ENCODE measurements around the gene DEGS2.
A peak's percentile ranks its signal among the peaks of the same experiment; 100 is the strongest.

DEGS2 gene

DNA sequence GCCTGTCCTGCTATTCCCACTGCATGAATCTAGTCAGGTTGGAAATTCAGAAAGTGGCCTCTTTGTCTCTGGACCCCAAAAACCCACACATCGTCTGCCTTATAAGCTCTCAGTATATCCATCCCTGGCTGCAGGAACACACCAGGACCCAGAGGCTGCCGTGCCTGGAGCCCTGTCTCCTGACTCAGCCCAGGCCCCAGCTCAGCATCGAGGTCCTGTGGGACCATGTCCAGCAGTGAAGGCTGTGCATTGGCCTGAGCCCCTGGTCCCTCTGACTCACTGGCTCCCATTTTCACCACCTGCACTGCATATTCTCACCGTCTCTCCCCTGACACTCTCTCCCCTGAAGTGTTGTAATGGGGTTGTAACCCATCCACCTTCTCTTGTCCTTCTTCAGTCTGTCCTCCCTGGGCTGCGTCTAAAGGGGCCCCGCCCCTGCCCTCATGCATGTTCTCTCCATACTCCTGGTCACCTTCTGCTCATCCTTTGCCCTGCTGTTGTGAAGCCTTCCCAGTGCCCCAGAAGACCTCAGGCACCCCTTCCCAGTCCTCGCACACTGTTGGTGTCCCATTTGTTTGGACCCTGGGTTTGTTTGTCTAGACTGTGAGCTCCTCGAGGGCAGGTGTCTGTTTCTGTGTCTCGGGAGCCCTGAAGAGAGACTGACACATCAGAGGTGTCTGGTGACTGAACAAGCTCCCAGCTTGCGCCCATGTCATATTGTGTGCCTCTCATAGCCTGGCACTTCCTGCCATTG is 50.4 kb downstream of the DEGS2 start:
- Histone ChIP-seq H3K79me2 (ENCODE audit: insufficient read depth, low read length) (peaks cover 96% of the 10 kb centered on the region), H3K4me3 (ENCODE audit: low read length, poor library complexity, severe bottlenecking) (no peak overlapping the region), H2AFZ (ENCODE audit: low read length) (no peak overlapping the region), H4K20me1 (ENCODE audit: insufficient read depth, low read length, poor library complexity, severe bottlenecking) (peaks cover 55% of the 10 kb centered on the region), H3K4me2 (ENCODE audit: low read depth, low read length, poor library complexity, severe bottlenecking) (no peak overlapping the region), H3K9me2 (replicated peaks; ENCODE audit: low read depth, low read length) (no peaks in the 10 kb centered on the region), H3K27me3 (ENCODE audit: insufficient read depth, low read length, poor library complexity, severe bottlenecking) (no peaks in the 10 kb centered on the region), H3K36me3 (ENCODE audit: insufficient read depth, low read length) (peaks cover 92% of the 10 kb centered on the region), H3K9ac (ENCODE audit: low read depth, low read length, poor library complexity, severe bottlenecking) (no peak overlapping the region), H3K9me3 (ENCODE audit: insufficient read depth, low read depth, low read length) (no peaks in the 10 kb centered on the region), H3K4me1 (ENCODE audit: insufficient read depth, low read length, poor library complexity, severe bottlenecking) (peaks cover 43% of the 10 kb centered on the region), H3F3A (ENCODE audit: low read depth) (no peaks in the 10 kb centered on the region)
- TF ChIP-seq, protein P1, sequence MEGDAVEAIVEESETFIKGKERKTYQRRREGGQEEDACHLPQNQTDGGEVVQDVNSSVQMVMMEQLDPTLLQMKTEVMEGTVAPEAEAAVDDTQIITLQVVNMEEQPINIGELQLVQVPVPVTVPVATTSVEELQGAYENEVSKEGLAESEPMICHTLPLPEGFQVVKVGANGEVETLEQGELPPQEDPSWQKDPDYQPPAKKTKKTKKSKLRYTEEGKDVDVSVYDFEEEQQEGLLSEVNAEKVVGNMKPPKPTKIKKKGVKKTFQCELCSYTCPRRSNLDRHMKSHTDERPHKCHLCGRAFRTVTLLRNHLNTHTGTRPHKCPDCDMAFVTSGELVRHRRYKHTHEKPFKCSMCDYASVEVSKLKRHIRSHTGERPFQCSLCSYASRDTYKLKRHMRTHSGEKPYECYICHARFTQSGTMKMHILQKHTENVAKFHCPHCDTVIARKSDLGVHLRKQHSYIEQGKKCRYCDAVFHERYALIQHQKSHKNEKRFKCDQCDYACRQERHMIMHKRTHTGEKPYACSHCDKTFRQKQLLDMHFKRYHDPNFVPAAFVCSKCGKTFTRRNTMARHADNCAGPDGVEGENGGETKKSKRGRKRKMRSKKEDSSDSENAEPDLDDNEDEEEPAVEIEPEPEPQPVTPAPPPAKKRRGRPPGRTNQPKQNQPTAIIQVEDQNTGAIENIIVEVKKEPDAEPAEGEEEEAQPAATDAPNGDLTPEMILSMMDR (conservative IDR thresholded peaks at IDR 0.05; ENCODE audit: low read length), result no peak
- no peak for TF ChIP-seq EZH2phosphoT487 (IDR thresholded peaks at IDR 0.05; ENCODE audit: borderline replicate concordance)

DNA sequence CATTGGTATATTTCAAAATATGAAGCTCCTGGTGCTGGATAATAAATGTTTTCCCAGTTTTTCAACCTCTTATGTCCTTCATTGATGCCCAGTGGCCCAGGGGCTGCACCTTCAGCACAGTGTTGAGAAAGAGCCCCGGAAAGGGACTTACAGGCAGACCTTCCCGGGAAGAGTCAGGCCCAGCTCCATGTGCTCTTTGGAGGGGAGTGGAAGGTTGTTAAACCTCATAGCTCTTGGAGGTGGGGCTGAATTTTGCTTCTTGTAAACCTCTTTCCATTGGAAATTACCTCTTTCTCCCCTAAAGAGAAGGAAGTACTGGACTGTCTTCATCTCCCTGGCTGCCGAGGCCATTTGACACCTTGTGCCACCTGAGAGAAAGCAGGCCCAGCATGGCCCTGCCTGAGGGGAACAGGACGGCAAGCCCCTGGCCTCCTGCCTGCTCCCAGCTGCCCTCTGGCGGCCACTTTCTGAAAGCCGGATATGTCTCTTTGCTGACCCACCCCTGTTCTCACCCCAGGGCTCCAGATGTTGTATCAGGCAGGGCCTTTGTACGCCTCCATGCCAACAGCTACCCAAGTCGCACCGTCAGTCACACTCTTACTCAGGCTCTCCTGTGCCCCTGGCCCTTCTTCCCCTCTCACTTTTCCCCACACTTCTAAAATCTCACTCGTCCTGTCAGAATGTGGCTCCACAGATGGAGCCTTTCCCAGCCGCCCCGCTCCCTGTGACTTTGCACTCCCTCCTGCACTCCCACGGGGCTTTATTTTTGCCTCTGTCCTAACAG is 51.2 kb downstream of the DEGS2 start:
- H3K4me3 ChIP-seq (ENCODE audit: low read length, poor library complexity, severe bottlenecking), result no peak overlapping the region
- H3K79me2 ChIP-seq (ENCODE audit: insufficient read depth, low read length), result peaks cover 97% of the 10 kb centered on the region
- H3K36me3 ChIP-seq (ENCODE audit: insufficient read depth, low read length), result peaks cover 92% of the 10 kb centered on the region
- no peak overlapping the region for H3K4me2 ChIP-seq (ENCODE audit: low read depth, low read length, poor library complexity, severe bottlenecking)
- no peak overlapping the region for H2AFZ ChIP-seq (ENCODE audit: low read length)
- no peaks in the 10 kb centered on the region for H3K9me3 ChIP-seq (ENCODE audit: insufficient read depth, low read depth, low read length)
- no peaks in the 10 kb centered on the region for H3K9me2 ChIP-seq (replicated peaks; ENCODE audit: low read depth, low read length)
- H3K9ac ChIP-seq (ENCODE audit: low read depth, low read length, poor library complexity, severe bottlenecking), result peak overlapping the region; percentile 10
- peaks cover 63% of the 10 kb centered on the region for H4K20me1 ChIP-seq (ENCODE audit: insufficient read depth, low read length, poor library complexity, severe bottlenecking)
- no peaks in the 10 kb centered on the region for H3K27me3 ChIP-seq (ENCODE audit: insufficient read depth, low read length, poor library complexity, severe bottlenecking)
- H3F3A ChIP-seq (ENCODE audit: low read depth), result no peaks in the 10 kb centered on the region
- no peak for TF ChIP-seq EZH2phosphoT487 (IDR thresholded peaks at IDR 0.05; ENCODE audit: borderline replicate concordance)
- TF ChIP-seq, protein P1 (conservative IDR thresholded peaks at IDR 0.05; ENCODE audit: low read length), result peak; percentile 82
- peaks cover 50% of the 10 kb centered on the region for H3K4me1 ChIP-seq (ENCODE audit: insufficient read depth, low read length, poor library complexity, severe bottlenecking)

DNA sequence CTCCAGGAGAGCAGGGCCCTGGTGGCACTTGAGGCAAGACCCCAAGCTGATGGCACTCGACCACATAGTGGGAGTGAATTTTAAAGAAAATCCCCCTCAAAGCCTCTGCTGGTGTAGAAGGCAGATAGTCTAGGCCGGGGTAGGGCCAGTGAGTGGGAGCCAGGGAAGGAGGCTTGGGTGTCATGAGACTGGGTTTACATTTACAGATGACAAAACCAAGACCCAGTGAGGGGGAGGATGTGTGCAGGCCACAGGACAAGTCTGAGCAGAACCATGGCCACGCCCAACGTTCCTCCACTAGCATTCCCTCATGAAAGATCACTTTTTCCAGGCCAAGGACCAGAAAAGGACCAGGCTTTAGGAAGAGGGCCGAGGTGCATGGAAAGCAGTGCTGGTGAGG is 52.2 kb downstream of the DEGS2 start:
- peaks cover 92% of the 10 kb centered on the region for H3K36me3 ChIP-seq (ENCODE audit: insufficient read depth, low read length)
- peaks cover 97% of the 10 kb centered on the region for H3K79me2 ChIP-seq (ENCODE audit: insufficient read depth, low read length)
- peaks cover 53% of the 10 kb centered on the region for H3K4me1 ChIP-seq (ENCODE audit: insufficient read depth, low read length, poor library complexity, severe bottlenecking)
- H3K9me3 ChIP-seq (ENCODE audit: insufficient read depth, low read depth, low read length), result no peaks in the 10 kb centered on the region
- H3K9me2 ChIP-seq (replicated peaks; ENCODE audit: low read depth, low read length), result no peaks in the 10 kb centered on the region
- no peak overlapping the region for H3K4me3 ChIP-seq (ENCODE audit: low read length, poor library complexity, severe bottlenecking)
- no peaks in the 10 kb centered on the region for H3K27me3 ChIP-seq (ENCODE audit: insufficient read depth, low read length, poor library complexity, severe bottlenecking)
- H3K9ac ChIP-seq (ENCODE audit: low read depth, low read length, poor library complexity, severe bottlenecking), result peak overlapping the region; percentile 10
- H3K4me2 ChIP-seq (ENCODE audit: low read depth, low read length, poor library complexity, severe bottlenecking), result no peak overlapping the region
- peaks cover 64% of the 10 kb centered on the region for H4K20me1 ChIP-seq (ENCODE audit: insufficient read depth, low read length, poor library complexity, severe bottlenecking)
- H2AFZ ChIP-seq (ENCODE audit: low read length), result no peak overlapping the region
- H3F3A ChIP-seq (ENCODE audit: low read depth), result no peaks in the 10 kb centered on the region
- TF ChIP-seq, protein P1 (conservative IDR thresholded peaks at IDR 0.05; ENCODE audit: low read length), result no peak
- no peak for TF ChIP-seq EZH2phosphoT487 (IDR thresholded peaks at IDR 0.05; ENCODE audit: borderline replicate concordance)
